GM18951 (cell line): Measurements from ENCODE around the gene CNTFR.

ENCODE experiments used
- POLR2A ChIP-seq: IDR thresholded peaks from 4 replicates; pipeline ENCODE4 v1.6.1; 2011; ENCODE audit warnings: mild to moderate bottlenecking; ENCODE audit not compliant: insufficient read length, insufficient read depth; ENCODE audit errors: extremely low read depth
- in situ Hi-C: fragments of 300-500 bp; cut with MboI; formaldehyde crosslinking; loops from one replicate; pipeline ENCODE4 v1.12.0; 2022; ENCODE audit warnings: low sequenced_read_pairs, mixed read lengths, inconsistent platforms; ENCODE audit not compliant: unreplicated experiment

CNTFR gene

DNA sequence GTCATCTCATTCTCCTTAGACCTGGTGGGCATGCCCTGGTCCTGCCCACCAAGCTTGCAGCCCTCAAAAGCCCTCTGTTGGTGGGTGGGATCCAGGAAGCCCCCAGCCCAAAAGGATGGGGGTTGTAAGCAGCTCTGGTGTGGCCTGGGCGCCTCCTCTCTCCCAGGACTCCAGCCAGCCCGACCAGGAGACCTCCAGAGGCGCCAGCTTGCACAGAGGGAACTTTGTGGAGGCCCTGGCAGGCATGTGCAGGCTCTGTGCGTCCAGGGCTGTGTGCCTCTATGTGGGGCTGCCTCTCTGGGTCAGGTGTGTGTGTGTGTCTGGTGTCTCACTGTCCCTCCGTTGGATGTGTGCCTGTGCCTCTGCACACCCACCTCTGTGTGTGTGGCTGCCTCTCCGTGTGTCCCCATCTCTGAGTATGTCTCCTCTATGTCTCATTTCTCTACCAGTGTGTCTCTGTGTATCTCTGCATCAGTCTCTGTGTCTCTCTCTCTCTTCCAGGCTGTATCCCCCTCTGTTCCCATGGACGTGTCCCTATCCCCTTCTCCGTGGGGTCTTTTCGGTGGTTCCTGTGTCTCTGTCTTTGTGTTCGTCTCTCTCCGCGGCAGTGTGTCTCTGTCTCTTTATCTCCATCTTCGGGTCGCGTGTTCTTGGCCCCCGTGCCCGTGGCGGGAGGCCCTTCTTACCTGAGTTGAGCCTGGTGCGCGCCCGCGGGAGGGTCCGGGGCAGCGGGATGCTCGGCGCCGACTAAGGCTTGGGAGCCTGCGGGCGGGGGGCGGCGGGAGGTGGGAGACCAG lies 67.2 kb downstream of the CNTFR start:
- TF ChIP-seq POLR2A: no peak

DNA sequence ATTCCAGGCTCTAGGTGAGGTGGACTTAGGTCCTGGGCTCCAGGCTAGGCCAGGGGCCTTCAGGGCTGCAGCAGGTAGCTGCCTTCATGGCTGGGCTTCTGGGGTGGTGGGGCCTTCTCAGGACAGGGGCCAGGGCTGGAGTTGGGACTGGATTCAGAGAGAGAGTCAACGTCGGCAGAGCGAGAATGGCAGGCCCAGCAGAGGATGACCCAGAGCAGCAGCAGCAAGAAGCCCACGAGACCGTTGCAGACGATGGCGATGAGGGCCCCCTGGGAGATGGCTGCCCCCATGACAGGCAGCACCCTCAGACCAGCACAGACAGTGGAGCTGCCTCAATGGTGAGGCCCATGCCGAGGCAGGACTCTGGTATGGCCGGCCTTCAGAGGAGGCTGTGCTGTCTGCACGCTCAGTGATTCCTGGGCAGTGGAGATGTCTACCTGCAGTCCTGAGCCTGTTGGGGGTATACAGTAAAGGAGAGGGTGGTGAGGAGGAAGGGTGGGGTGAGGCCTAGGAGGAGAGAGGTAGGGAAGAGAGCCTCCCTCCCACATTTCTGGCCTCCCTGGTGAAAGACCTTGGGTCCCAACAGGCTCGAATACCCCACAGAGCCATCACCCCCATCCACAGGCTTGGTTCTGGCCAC lies 68.0 kb downstream of the CNTFR start:
- in situ Hi-C loops: no loop called here
- TF ChIP-seq POLR2A: no peak

More for the DNA sequence above, 67.2 kb downstream of the CNTFR start:
- in situ Hi-C loops: no loop called here

DNA sequence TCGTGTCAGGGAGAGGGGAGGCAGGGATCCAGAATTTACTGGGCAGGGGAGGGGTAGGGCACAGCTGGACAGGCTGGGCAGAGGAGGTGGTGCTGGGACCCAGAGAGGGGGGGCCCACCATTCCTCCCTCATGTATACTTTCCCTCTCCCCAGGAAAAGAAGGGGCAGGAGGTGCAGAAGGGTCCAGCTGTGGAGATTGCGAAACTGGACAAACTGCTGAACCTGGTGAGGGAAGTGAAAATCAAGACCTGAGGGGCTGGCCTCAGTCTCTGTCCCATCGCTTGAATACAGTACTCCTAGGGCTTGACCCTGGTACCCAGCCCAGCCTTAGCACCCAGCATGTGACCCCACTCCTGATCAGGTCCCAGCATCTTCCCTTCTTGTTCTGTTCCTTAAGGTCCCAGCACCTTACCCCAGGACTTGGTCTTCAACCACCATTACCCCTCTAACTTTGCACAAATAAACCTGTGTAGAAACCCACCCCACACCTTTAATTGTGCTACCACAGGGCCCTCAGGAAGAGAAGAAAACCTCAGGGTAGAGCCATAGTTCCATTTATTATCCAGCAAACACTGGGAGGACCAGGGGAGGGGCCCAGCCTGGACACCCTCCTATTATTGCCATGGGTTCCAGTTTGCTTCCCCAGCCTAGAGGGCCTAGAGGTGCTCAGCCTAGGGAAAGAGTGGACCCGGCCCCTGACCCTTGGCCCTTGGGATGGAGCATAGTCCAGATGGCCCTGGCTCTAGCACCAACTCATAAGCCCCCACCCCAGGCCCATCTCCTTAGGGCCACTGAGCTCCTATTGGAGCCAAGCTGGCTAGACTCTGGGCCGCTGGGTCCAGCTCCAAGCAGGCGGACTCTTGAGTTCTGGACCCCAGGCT lies 68.8 kb downstream of the CNTFR start:
- in situ Hi-C loops: no loop called here

DNA sequence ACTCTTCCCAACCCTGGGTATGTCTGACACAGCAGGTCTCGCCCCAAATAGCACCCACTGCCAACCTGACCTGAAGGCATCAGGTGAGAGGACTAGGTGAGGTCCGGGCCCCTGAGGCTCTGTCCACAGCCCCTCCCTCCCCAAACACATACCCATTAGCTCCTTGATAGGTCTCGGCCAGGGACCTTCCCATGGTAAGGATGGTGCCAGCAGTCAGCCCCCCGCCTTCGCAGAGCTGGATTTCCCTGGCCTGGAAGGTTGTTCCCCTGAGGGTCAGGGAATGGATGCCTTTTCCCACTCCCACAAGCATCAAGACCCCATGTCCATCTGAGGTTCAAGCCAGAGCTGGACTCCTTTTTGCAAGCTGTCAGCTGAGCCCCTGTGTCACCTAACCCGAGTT lies 69.4 kb downstream of the CNTFR start:
- TF ChIP-seq POLR2A: no peak
- in situ Hi-C loops: no loop called here

More for the DNA sequence above, 68.8 kb downstream of the CNTFR start:
- TF ChIP-seq POLR2A: no peak

DNA sequence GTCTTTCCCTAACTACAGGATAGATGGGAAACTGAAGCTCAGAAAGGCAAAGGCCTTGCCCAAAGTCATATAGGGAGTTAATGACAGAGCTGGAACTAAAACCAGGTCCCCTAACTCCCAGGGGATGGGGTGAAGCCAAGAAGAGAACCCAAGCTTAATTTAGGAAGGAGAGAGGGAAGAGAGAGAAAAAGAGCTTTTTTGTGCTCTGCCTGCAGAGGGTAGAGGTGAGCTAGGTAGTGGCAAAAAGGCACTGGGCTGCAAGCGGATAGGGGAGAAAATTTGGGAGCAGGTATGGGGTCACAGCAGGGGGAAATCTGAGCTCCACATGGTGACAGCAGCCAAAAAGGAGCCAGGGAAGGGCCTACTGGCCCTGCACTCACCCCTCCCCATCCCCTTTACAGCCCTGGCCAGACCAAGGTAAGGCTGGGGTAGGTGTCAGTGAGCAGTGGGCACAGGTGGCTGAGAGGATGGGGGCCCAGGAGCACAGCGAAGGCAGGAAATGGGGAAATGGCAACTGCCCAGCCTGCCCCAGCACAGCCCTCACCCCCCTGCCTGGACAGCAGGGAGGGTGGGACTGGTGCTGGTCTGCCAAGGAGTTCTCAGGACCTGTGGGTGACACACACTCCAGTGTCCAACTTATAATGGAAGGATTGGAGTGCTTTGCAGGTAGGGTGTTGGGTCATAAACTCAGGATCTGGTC lies 70.1 kb downstream of the CNTFR start:
- no peak for TF ChIP-seq POLR2A
- in situ Hi-C loops: no loop called here

DNA sequence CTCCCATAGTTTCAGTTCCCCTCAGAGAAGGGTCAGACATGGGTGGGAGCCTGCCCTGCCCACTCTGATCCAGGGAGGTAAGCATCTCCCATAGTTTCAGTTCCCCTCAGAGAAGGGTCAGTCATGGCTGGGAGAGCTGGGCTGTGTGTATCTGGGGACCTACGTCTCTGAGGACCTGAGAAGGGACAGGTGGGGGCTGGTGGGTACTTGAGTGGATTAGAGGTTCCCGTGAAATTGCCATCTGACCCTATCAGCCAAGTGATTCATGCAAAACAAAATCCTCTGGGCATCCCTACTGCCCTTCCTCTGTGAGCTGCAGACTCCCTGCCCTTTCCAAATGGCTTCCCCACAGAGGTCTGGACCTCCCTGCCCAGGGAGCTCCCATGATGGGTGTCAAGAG lies 70.6 kb downstream of the CNTFR start:
- TF ChIP-seq POLR2A: no peak
- in situ Hi-C loops: no loop called here

DNA sequence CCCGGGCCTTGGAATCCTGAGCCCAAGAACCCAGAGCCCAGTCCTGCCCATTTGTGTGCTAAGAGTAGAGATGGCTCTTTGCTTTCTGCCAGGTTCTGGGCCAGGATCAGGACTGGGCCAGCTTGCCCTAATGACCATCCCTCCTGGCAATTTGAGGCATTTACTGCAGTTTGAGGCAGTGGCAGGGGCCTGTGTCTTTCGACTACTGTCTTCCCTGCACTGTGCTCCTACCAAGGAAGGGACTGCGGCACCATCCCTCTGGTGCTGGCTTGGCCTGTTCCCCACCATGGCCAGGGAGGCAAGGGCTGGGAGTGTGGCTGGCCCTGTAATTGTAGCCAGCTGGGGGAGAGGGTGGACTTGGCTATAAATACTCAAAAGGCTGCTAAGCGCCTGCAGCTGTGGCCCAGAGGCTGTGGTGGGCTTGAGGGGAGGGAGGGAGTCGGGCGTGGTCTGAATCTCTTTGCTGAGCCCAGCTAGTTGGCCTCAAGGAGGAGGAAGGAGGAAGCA lies 71.4 kb downstream of the CNTFR start:
- in situ Hi-C loops: no loop called here
- no peak for TF ChIP-seq POLR2A

DNA sequence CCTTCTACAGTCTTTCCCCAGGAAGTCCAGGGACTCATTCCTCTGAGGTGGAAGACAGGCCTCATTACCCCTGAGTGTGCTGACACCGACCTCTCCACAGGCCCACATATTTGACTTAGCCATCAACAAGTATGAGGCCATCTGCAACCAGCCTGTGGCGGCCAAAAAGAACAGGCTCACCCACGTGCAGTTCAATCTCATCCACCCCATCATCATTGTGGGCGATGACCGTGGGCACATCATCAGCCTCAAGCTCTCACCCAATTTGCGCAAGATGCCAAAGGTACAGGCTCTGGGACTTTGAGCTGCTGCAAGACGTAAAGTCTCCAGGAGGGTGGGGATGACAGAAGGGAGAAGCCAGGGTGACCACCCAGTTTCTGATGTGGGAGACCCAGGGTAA lies 72.3 kb downstream of the CNTFR start:
- TF ChIP-seq POLR2A: no peak
- in situ Hi-C loops: no loop called here

DNA sequence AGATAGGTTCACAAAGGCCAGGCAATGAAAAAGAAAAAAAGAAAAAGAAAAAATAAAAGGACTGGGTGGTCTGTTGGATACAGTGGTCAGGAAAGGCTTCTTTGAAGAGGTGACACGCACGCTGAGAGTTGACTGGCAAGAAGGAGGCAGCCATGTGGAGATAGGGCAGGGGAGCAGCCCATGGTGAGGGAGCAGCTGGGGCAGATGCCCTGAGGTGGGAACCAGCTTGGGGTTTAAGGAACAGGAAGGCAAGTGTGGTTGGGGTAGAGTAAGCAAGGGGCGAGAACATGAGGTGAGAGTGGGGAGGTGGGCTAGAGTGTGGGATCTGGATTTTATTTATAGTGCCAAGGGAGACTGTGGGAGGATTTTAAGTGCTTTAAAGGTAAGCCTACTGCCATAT lies 73.6 kb downstream of the CNTFR start:
- in situ Hi-C loops: no loop called here
- TF ChIP-seq POLR2A: no peak

DNA sequence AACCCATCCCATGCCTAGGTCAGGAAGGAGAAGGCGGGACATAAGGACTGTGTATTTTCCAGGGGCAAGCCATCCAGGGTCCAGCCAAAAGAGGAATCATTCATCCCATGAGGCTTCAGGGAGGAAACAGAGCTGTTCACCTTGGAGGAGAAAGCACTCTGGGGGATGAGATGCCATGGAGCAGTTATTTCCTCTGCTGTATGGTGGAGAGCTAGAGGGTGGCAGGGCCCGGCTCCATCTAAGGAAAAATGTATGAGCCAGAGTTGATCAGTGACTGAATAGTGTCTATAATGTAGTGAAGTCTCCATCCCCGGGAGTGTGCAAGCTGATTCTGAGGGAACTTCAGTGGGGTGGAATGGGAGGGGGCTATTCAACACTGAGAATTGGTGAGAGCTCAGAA lies 74.7 kb downstream of the CNTFR start:
- no peak for TF ChIP-seq POLR2A
- in situ Hi-C loops: no loop called here

DNA sequence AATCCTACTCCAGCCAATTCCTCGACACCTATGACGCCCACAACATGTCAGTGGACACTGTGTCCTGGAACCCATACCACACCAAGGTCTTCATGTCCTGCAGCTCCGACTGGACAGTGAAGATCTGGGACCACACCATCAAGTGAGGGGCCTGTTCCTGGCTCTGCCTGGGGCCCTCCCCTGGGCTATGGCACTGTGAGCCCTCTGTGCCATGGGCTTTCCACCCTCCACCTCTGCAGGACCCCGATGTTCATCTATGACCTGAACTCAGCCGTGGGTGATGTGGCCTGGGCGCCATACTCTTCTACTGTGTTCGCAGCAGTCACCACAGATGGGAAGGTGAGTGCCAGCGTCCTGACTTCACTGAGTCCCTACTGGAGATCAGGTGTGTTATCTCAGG lies 75.1 kb downstream of the CNTFR start:
- no peak for TF ChIP-seq POLR2A

DNA sequence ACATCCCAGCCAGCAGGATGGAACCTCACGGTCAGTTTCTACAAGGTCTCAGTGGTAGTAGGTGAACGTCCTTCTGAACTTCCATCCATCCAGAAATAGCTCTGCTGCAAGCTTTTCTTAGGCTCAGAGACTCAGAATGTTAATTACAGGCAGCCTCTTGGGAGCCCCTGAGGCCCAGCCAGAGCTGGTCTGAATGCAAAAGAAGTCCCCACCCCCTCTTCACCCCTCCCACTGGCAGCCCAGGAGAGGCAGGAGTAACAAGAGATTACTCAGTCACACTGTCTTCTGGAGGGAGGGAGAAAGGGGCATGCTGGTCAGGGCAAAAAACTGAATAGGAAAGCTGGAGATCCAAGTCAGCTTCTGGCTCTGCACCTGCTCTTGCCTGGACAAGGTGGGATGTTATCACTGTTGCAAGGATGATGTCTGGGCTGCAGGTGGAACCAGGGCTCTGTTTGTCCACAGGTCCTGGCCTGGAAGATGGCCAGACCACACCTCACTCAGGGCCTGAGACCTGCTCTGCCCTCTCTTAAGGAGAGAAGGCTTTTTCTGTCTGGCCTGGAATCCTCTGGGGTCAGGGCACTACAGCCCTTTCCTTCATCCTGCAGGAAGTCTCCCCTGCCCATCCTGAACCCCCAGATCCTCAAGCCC lies 75.8 kb downstream of the CNTFR start:
- no peak for TF ChIP-seq POLR2A
- in situ Hi-C loops: no loop called here

More for the DNA sequence above, 75.1 kb downstream of the CNTFR start:
- in situ Hi-C loops: no loop called here
